Erythroblast (primary cell): ENCODE results near the gene RPL18A.

Source experiments
- GATA1 ChIP-seq: IDR thresholded peaks from 2 replicates; pipeline ENCODE4 v1.6.1; 2011; ENCODE audit warnings: low read depth, mild to moderate bottlenecking, control low read depth, low read length, moderate library complexity
- POLR2A ChIP-seq: IDR thresholded peaks from 2 replicates; pipeline ENCODE4 v1.6.1; 2011; ENCODE audit warnings: mild to moderate bottlenecking, low read length

DNA sequence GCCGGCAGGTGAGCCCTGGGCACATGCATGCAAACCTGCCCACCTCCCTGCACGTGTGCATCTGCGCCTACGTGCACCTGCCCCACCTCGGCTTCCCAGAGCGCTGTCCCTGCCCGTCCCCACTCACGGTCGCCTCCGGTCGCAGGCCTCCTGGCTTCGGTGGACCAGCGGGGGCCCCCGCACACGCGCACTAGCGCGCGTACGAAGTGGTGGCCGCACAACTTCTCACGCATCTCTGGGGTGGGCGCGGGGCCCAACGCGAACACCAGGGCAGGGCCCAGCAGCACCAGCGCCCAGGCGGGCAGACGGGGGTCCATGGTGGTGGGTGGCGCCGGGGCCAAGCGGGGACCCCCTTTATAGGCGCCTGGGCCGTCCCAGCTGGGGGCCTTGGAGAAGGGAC, 38.5 kb upstream of the RPL18A start, which contains the start of gene INSL3:
- no peak for TF ChIP-seq POLR2A
- no peak for TF ChIP-seq GATA1
